Ramos (cell line): Measurements from ENCODE around the gene CADM2.

Source experiments
- in situ Hi-C: fragments of 300-500 bp; cut with MboI; formaldehyde crosslinking; loops from one replicate; pipeline ENCODE4 v1.14.3; 2022; ENCODE audit warnings: low sequenced_read_pairs; ENCODE audit not compliant: unreplicated experiment

Gene CADM2

GRCh38 chr3:84980456-84980855, 21.7 kb downstream of the CADM2 start:
- in situ Hi-C loops = no loop called here

- in situ Hi-C loops = no loop called here
These were observed 24.7 kb downstream of the CADM2 start for GRCh38 chr3:84983490-84983889.

GRCh38 chr3:84984429-84984828, 25.6 kb downstream of the CADM2 start:
- in situ Hi-C loops = no loop called here

GRCh38 chr3:84985795-84986194, 27.0 kb downstream of the CADM2 start:
- in situ Hi-C loops = no loop called here

GRCh38 chr3:84987706-84988504, 29.1 kb downstream of the CADM2 start:
- in situ Hi-C loops = no loop called here

GRCh38 chr3:84989102-84989501, 30.3 kb downstream of the CADM2 start:
- in situ Hi-C loops = no loop called here

GRCh38 chr3:84991422-84991900, 32.7 kb downstream of the CADM2 start:
- in situ Hi-C loops = no loop called here

GRCh38 chr3:84993956-84994355, 35.2 kb downstream of the CADM2 start:
- in situ Hi-C loops = no loop called here

- in situ Hi-C loops = no loop called here
These were observed 39.8 kb downstream of the CADM2 start for GRCh38 chr3:84998545-84998944.

- in situ Hi-C loops = no loop called here
These were observed 44.7 kb downstream of the CADM2 start for GRCh38 chr3:85003479-85003878.

- in situ Hi-C loops = no loop called here
These were observed 45.4 kb downstream of the CADM2 start for GRCh38 chr3:85004147-85004546.

GRCh38 chr3:85005946-85006345, 47.2 kb downstream of the CADM2 start:
- in situ Hi-C loops = no loop called here

GRCh38 chr3:85007195-85008094, 48.7 kb downstream of the CADM2 start:
- in situ Hi-C loops = no loop called here

- in situ Hi-C loops = no loop called here
These were observed 62.0 kb downstream of the CADM2 start for GRCh38 chr3:85020828-85021227.

GRCh38 chr3:85030052-85030451, 71.3 kb downstream of the CADM2 start:
- in situ Hi-C loops = no loop called here

- in situ Hi-C loops = no loop called here
These were observed 78.4 kb downstream of the CADM2 start for GRCh38 chr3:85037203-85037602.

GRCh38 chr3:85041001-85041400, 82.2 kb downstream of the CADM2 start:
- in situ Hi-C loops = no loop called here

- in situ Hi-C loops = no loop called here
These were observed 82.8 kb downstream of the CADM2 start for GRCh38 chr3:85041562-85042055.

GRCh38 chr3:85050821-85051220, 92.0 kb downstream of the CADM2 start:
- in situ Hi-C loops = no loop called here

GRCh38 chr3:85051786-85052185, 93.0 kb downstream of the CADM2 start:
- in situ Hi-C loops = no loop called here

GRCh38 chr3:85053626-85054025, 94.8 kb downstream of the CADM2 start:
- in situ Hi-C loops = no loop called here
